NCI-H2107 treated with DMSO at 0.1 percent for 48 hours (cell line): ENCODE measurements around the gene PRSS56.

Experiments used
- DNase-seq: peaks from one replicate; lab custom pipeline; 2025; ENCODE audit not compliant: unreplicated experiment; lab: John Stamatoyannopoulos, UW

Gene PRSS56

DNA sequence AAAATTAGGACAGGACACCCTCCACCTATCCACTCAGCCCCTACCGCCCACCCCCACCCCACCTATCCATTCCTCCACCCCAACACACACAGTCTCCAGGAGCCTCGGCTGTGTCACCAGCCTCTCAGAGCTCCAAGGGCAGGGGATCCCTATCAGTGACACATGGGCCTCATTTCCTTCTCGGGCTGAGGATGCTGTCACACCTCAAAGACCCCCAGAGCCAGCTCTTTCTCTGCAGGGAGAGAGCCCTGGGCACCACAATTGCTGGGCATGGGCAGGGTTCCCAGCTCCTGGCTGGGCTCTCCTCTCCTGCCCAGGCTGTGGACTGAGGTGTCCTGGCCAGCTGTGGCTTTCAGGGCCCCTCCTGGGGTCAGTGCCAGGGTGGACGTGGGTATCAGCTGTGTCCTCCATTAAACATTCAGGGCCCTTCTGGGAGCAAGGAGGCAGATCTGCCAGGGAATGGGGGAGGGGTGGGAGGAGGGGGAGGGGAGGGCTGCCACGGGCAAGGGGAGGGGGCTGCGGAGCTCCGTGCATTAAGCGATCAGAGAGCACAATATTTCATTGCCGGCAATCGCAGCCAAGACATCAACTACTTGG is 18.3 kb upstream of the PRSS56 start:
- no peak for DNase-seq

DNA sequence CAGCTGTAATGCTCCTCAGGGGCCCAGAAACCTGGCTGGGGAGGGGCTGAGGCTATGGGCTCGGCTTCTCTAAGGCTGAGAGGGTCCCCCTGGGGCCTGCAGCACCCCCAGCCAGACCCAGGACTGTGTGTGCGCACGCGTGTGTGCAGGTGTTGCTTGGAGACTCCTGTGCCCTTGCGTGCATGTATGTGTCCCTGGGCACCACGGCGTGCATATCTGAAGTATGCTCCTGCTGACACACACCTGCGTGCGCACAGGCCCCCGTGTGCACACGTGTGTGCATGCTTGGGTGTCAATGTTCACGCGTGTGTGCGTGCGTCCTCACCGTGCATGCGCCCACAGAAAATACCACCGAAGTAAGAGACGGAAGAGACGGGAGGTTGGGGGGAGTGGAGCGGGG is 17.7 kb upstream of the PRSS56 start:
- DNase-seq = no peak

DNA sequence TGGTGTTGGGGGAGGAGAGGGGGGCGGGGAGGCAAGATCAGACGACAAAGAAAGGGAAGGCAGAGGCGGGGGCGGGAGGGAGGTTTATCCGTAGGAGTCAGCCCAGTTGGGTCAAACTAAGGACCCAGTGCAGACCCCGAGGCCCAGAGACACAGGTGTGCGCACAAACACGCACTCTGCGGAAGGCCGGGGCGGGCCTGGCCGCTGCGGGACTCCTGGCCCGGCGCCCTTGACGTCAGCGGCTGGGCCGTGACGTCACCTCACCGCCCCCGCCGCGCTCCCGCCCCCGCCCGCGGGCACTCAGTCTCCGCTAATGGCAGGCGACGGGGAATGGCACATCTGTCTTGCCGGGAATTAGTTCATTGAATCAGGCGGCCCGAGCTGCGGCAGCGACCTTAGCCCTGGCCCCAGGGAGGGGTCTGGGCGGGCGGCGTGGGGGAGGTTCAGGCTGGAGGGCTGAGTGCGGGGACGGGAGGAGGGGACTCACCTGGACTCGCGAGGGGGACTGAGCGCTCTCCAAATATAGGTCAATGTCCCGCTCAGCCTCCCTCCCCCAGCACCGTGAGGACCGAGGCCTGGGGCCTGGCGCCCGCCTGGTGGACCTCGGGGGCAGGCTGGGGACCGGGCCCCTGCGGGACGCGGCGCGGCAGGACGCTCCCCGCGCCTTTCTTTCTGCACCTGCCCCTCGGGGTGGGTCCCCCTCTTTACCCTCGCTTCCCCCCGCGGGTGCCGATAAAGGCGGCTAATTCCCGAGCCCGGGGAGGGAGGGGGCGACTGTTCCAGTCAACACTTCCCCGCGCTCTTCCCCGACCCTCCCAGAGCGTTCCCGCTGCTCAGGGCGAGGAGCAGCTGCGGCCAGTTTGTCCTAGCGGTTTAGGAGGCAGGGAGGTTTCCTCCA is 17.0 kb upstream of the PRSS56 start:
- DNase-seq = no peak

DNA sequence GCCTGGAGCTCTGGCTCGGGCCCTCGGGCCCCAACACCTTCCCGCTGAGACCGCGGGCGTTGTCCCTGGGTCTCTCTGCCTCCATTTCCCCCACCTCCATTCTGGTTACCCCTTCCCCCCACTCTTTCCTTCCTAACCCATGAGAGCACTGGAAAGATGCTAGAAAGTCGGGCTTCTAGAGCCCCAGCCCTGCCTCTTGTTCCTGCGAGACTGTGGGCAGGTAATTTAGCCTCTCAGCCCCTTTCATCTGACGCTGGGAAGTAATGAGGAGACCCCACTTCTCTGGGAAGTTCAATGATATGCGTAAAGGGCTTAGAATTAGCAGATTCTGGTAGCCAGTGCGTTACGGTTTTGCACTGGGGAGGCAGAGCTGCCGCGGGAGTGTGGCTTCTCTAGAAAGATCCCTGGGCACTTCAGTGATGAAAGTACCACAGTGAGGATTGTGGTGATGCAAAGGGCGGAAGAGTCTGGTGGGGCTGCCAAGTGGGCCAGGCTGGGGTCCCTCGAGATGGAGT is 16.3 kb upstream of the PRSS56 start:
- DNase-seq = no peak

DNA sequence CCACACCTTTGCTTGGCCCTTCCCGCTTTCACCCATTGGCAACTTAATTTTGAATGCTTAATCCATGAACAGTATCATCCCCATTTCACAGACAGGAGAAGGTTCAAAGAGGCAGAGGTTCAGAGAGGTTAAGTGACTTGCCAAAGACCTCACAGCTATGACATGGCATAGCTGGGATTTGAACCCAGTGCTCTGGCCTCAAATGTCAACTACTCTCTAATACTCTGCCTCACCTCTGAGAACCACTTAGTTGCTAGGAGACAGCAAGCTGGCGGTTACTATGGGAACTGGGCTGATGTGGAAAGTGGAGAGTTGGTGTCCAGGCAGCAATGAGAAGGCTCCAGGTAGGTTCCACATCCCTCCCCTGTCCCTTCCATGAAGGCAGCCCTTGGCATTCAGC is 15.8 kb upstream of the PRSS56 start:
- no peak for DNase-seq

DNA sequence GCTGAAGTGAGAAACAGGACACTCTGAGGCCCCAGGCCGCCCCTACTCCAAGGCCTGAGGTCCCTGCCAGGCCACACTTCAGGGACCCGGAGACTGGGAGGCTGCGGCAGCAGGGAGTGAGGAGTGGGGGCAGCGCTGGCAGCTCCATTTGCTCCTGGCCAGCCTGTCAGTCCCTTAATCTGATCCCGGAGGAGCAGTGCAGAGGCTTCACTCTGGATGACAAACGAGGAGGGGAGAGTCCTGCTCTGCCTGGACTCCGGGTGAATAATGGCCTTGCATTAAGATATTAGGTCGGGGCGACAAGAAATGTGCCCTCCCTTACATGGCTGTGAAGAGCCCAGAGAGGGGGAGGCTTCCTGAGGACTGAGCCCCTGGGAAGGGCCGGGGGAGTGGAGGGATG is 14.3 kb upstream of the PRSS56 start:
- DNase-seq = no peak

DNA sequence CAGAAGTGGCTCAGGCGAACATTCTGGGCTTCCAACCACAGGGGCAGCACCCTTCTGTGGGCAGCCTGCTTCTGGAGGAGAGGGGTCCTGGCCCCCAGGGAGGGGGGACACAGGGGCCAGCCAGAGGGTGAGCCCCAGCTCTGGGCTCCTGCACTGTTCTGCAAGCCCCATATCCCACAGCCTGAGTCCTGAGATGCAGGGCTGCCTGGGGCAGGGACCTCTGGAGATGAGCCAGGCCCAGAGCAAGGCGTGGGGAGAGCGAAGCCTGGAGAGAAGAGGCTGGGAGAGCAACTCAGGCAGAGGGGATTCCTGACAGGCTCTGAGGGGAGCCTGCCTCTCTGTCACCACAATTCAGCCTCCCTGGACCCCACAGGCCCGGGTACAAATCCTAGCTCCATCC is 13.5 kb upstream of the PRSS56 start:
- DNase-seq = no peak

DNA sequence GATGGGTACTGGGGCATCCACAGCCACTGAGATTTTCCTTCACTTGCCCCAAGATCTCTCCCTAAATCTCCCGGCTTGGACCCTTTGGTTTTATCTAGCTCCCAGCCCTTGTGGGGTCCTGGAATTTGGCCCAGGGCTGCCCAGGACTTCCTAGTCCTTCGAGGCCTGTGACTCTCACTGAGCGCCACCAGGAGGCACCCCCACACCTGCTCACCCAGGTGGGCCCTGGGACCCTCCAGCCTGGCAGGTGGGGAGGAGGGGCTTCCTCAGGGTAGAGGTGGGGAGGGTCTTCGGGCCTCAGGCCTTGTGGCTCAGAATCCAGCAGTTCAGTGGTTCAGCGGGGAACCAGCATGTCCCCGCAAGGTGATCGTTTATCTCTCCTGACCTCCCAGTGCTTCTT is 11.9 kb upstream of the PRSS56 start:
- no peak for DNase-seq

DNA sequence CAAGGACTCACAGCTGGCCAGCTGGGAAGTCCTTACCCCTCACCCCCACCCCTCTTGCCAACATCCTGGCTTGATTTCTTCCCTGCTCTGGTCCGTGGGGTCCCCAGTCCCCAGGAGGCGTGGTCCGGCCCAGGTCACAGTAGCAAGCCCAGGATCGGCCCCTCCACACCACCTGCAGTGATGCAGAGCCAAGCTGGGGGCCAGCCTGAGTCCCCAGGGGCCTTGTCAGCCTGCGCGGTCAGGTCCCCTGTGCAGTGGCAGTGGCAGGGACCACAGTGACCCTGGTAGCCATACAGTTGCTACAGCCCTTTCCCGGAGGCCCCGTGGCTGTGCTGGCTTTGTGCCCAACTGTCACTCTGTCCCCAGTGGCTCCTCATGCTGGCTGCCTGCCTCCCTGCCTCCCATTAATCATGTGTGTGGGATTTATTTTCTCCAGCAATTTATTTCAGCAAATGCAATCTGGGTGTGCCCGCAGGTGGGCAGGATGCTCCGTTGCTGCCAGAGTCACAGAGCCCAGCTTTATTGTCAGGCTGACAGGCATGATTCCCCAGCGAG is 8.8 kb upstream of the PRSS56 start:
- no peak for DNase-seq

DNA sequence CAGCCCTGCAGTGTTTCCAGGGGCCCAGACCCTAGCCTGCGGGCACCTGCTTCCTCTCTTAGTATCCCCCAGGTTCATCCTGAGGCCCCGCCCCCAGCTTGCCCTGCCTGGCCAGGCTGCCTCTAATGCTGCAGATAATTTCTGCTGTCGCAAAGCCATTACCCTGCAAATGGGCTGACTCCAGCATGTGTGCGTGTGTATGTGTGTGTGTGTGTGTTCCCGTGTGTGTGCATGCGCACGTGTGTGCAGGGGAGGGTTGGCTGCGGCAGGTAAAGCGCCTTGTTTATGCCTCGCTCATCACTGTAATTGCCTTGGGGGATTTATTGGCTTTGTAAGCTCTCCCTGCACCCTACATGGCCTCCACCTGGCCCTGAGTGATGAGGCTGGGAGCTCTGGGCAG is 7.6 kb upstream of the PRSS56 start:
- no peak for DNase-seq

DNA sequence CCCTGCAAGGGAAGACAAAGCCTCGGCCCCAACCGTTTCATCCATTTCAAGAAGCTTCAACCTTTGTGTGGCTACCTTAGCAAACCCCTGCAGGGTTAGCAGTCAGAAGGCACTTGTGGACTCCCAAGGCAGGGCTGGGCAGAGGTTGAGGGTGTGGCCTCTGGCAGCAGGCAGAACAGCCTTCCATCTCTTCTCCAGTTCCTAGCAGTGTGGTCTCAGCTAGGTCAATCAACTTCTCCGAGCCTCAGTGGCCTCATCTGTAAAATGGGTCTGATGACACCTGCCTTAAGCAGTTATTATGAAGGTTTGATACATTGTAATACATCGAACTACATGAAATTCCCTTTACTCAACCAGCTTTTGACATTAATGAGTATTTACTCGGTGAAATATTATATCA is 6.8 kb upstream of the PRSS56 start:
- no peak for DNase-seq

DNA sequence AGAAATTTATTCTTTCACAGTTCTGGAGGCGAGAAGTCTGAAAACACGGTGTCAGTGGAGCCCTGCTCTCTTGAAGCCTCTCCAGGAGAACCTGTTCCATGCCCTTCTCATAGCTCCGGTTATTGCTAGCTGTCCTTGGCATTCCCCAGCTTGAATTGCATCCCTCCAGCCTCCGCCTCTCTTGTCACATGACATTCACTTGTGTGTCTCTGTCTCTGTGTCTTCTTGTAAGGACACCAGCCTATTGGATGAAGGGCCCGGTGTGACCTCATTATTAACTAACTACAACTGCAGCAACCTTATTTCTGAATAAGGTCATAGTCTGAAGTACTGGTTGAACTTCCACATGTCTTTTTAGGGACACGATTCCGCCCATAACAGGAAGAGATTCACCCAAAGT is 4.5 kb upstream of the PRSS56 start:
- DNase-seq = no peak

DNA sequence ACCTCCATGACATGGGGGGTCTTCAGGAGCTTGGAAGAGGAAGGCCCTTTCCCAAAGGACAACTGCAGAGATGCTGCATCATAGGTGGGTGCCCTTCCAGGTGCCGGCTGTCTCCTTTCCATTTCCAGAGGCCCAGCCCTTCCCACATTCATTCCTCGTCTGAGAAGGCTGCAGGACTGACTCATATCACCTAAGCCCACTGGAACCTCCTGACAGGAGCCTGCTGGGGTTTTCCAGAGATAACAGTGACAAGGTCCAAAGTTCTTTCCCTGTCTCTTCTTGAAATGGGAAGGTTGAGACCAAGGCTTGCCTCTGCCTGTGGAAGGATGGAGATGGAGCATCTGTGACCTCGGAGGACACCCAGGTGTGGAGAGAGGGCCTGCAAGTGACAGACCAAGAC is 3.6 kb upstream of the PRSS56 start:
- no peak for DNase-seq

DNA sequence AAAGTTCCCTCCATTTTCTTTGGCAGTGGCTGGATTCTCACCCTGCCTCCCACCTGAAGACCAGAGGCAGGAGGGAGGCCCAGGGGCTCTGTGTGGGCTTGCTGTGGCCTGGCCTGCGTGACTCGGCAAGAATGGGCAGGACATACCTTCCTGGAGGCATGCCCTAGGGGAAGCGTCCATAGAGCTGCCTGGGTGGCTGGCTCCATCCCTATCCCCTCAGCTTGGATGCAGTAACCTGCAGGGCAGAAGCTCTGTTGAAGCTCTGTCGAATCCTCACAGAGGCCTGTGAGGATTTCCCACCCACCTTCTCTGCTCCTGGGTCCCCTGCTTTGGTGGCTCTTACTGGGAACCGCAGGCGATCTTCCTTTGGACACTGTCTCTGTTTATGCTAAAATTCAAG is 1.3 kb upstream of the PRSS56 start:
- no peak for DNase-seq

DNA sequence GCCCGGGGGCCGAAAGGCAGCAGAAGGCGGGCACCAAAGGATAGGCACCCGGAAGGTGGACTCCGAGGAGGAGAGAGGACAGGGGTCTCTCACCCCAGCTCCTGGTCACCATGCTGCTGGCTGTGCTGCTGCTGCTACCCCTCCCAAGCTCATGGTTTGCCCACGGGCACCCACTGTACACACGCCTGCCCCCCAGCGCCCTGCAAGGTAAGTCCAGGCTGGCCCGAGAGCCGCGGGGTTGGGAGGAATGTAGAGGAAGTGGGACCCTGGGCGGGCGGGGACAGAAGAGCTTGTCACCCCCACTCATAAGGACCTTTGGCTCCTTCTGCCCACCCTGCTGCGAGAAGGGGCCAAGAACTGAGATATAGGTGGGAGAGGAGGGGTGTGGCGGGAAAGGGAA is 301 bp downstream of the PRSS56 start:
- DNase-seq = no peak

DNA sequence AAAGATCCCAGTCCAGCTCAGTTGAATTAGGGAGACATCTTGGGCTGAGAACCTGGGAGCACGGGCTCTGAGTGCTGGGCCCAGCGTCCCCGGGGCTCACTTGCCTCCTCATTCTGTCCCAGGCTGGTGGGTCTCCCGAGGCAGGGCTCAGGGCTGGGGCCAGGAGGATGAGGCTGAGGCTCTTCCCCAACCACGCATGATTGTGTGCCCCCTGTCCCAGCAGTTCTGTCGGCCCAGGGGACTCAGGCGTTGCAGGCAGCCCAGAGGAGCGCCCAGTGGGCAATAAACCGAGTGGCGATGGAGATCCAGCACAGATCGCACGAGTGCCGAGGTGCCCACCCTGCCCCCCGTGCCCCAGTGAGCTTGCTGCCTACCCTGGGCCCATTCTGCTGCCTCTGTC is 910 bp downstream of the PRSS56 start:
- no peak for DNase-seq

DNA sequence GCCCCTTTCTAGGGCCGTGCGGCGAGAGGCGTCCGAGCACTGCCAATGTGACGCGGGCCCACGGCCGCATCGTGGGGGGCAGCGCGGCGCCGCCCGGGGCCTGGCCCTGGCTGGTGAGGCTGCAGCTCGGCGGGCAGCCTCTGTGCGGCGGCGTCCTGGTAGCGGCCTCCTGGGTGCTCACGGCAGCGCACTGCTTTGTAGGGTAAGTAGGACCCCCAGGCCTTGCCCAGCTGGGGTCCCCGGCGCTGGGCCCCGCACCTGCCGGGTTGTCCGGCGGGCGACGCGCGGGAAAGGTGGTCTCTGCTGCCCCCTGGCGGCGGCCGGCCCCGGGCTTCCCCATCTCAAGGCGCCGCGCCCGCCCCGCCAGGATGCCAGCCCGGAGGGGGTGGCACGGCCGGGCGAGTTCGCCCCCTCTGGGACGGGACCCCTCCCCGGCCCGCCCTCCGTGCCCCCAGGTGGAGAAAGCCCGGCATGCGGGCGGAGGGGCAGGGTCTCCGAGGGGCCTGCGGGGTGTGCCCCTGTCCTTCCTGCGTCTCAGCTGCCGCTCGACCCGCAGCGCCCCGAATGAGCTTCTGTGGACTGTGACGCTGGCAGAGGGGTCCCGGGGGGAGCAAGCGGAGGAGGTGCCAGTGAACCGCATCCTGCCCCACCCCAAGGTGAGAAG is 1.9 kb downstream of the PRSS56 start:
- no peak for DNase-seq

DNA sequence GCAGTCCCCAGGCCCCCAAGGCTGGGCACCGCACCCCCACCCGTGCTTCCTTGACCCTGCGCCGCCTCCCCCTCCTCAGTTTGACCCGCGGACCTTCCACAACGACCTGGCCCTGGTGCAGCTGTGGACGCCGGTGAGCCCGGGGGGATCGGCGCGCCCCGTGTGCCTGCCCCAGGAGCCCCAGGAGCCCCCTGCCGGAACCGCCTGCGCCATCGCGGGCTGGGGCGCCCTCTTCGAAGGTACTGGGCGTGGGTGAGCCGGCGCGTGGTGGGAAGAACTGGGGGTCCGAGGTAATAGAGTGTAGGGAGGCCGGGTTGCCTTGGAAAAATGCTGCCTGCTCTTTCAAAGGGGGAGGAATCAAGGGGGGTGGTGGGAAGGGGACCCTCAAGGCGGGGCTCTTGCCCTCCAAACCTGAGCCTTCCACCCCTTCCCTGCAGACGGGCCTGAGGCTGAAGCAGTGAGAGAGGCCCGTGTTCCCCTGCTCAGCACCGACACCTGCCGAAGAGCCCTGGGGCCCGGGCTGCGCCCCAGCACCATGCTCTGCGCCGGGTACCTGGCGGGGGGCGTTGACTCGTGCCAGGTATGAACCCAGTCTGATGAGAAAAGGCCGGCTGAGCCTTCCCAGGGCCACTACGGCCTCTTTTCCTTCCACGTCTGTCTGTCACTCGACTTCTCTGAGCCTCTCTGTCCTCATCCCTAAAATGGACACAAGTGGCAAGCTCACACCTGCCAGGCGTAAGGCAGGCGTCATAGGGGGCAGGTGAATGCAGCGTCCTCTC is 2.6 kb downstream of the PRSS56 start:
- DNase-seq = no peak

DNA sequence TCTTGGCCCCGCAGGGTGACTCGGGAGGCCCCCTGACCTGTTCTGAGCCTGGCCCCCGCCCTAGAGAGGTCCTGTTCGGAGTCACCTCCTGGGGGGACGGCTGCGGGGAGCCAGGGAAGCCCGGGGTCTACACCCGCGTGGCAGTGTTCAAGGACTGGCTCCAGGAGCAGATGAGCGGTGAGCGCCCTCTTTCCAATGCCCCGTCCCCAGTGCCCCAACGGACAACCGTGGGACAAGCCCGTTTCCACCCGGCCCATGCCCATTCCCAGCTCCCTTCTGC is 3.2 kb downstream of the PRSS56 start:
- no peak for DNase-seq

DNA sequence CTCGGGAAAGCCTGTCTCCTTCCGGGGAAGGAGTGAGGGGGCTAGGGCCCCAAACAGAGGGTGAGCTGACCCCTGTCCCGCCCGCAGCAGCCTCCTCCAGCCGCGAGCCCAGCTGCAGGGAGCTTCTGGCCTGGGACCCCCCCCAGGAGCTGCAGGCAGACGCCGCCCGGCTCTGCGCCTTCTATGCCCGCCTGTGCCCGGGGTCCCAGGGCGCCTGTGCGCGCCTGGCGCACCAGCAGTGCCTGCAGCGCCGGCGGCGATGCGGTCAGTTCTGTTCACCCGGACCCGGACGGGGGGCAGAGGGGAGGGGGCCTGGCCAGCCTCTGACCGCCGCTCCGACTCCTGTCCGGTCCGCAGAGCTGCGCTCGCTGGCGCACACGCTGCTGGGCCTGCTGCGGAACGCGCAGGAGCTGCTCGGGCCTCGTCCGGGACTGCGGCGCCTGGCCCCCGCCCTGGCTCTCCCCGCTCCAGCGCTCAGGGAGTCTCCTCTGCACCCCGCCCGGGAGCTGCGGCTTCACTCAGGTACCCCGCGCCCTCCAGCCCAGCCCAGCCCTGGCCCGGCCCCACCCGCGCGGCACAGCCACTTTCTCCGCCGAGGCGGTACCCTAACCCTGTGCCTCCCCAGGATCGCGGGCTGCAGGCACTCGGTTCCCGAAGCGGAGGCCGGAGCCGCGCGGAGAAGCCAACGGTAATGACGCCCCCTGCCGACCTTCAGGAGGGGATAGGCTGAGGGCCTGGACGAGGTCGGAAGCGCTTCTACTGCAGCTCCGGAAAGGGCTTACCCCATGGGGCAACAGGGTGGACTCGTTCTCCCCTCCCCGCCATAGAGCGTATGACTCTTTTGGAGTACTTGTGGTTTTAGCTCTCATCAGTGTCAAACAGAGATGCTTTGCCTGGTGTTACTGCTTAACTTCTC is 3.8 kb downstream of the PRSS56 start:
- DNase-seq = no peak
